ENCODE results near the gene SMIM29. TPM values are rescaled to one million over a fixed set of nuclear protein-coding genes. Genes with fewer than 3 reads are reported as not detected.
A peak's percentile ranks its signal among the peaks of the same experiment; 100 is the strongest.

Gene SMIM29
- total and polyA plus RNA-seq, 2 donors (not counting 3 experiments of a cell fraction or from before 2014, with no cell fraction given): 37.6 to 75.2 TPM

GRCh38 chr6:34284563-34285447 is 36.0 kb upstream of the SMIM29 start:
- DNase-seq (ENCODE audit: low read depth, low spot score) (peak; percentile 48), FAIRE-seq (no peak)
- no TSS peak for BruUV-seq (replicated peaks)
- Histone ChIP-seq H3K9me1 (replicated peaks; ENCODE audit: control insufficient read depth, extremely low read depth, insufficient read depth, low read length) (no peaks in the 10 kb centered on the region), H3K36me3 (ENCODE audit: control insufficient read depth in 2 of 2, extremely low read depth in 1 of 2, insufficient read depth in 2 of 2, low read length in 2 of 2) (no peaks in the 10 kb centered on the region), H2AFZ (ENCODE audit: low read depth, low read length) (no peak overlapping the region), H3K4me3 (replicated peaks in 1 of 3; ENCODE audit: insufficient read depth in 1 of 3, low read depth in 1 of 3, low read length in 3 of 3) (no peak overlapping the region), H3K79me2 (ENCODE audit: control insufficient read depth, insufficient read depth, low read length) (no peaks in the 10 kb centered on the region), H3K4me1 (ENCODE audit: control insufficient read depth, extremely low read depth, insufficient read depth, low read length) (peaks cover 10% of the 10 kb centered on the region), H3K27me3 (ENCODE audit: control insufficient read depth in 2 of 2, insufficient read depth in 2 of 2, low read length in 2 of 2) (no peaks in the 10 kb centered on the region), H3K9me3 (replicated peaks; ENCODE audit: control insufficient read depth, insufficient read depth, low read length) (no peaks in the 10 kb centered on the region), H3K4me2 (ENCODE audit: insufficient read depth, low read length) (no peak overlapping the region), H4K20me1 (replicated peaks; ENCODE audit: control insufficient read depth, extremely low read depth, insufficient read depth, low read length) (no peaks in the 10 kb centered on the region), H3K9ac (replicated peaks; ENCODE audit: extremely low read depth, insufficient read depth, low read length) (no peak overlapping the region), H3K27ac (ENCODE audit: insufficient read depth, low read depth, low read length) (no peak overlapping the region)
- ChIA-PET POLR2A (no interaction called here), CTCF (interaction anchor here (2.3 kb wide), 1 partner anchor 130 kb away, joined by 6 read pairs; no protein-coding TSS in a partner anchor)
- dilution Hi-C loops (cut with MboI; ENCODE audit: extremely low pct_ligation_motif_present, low sequenced_read_pairs): no loop called here
- TF ChIP-seq JUN (IDR thresholded peaks at IDR 0.05; ENCODE audit: borderline replicate concordance, insufficient read depth, insufficient read length, low read depth): no peak
- no peak for TF ChIP-seq MAX (IDR thresholded peaks at IDR 0.05; ENCODE audit: insufficient read depth, insufficient read length)
- TF ChIP-seq FOS (IDR thresholded peaks at IDR 0.05; ENCODE audit: borderline replicate concordance, insufficient read depth, low read length): no peak
- no peak for TF ChIP-seq POLR2AphosphoS5 (IDR thresholded peaks at IDR 0.05; ENCODE audit: insufficient read depth, low read depth, low read length)
- TF ChIP-seq GATA2 (IDR thresholded peaks at IDR 0.05; ENCODE audit: insufficient read depth, insufficient read length, low read depth, low read length): no peak
- no peak for TF ChIP-seq CTCF (IDR thresholded peaks at IDR 0.05; ENCODE audit: extremely low read depth in 1 of 2, insufficient read depth in 1 of 2, low read depth in 1 of 2, low read length in 2 of 2)
- no peak for TF ChIP-seq MYC (IDR thresholded peaks at IDR 0.05; ENCODE audit: low read depth, low read length)
- no peak for TF ChIP-seq POLR2A (IDR thresholded peaks at IDR 0.05; ENCODE audit: low read depth, low read length)
- no peak for TF ChIP-seq EZH2 (IDR thresholded peaks at IDR 0.05; ENCODE audit: borderline replicate concordance, low read depth, low read length, severe bottlenecking)
- intact Hi-C loops (cut with micrococcal nuclease): no loop called here
